Measurements from ENCODE around the gene LINGO4. TPM values are rescaled to one million over a fixed set of nuclear protein-coding genes. Genes with fewer than 3 reads are reported as not detected.

LINGO4 gene
- total RNA-seq, 1 experiment from 2014 or later: not detected

- Mint-ChIP-seq H3K4me1 (peaks cover 32% of the 10 kb centered on the region), H3K4me3 (0 out of 2 replicates have a peak overlapping the region, but pooled peaks have one; percentile 88), H3K36me3 (peaks cover 3% of the 10 kb centered on the region), H3K27ac (no peak overlapping the region), H3K27me3 (ENCODE audit: low read depth) (peaks cover 36% of the 10 kb centered on the region), H3K9me3 (no peaks in the 10 kb centered on the region)
- DNase-seq (ENCODE audit: low spot score) (no peak), ATAC-seq (no peak)
- TF ChIP-seq NFE2L1 (CRISPR knock-in tag; IDR thresholded peaks at IDR 0.05) (no peak), PRRX2 (CRISPR knock-in tag; IDR thresholded peaks at IDR 0.05) (no peak), FOXJ3 (CRISPR knock-in tag; IDR thresholded peaks at IDR 0.05; ENCODE audit: borderline replicate concordance) (no peak), TCF7 (CRISPR knock-in tag; IDR thresholded peaks at IDR 0.05; ENCODE audit: low read depth) (no peak), NFATC4 (CRISPR knock-in tag; IDR thresholded peaks at IDR 0.05) (no peak), ZNF281 (CRISPR knock-in tag; IDR thresholded peaks at IDR 0.05) (no peak), CTCF (IDR thresholded peaks at IDR 0.05) (no peak), ZNF423 (CRISPR knock-in tag; IDR thresholded peaks at IDR 0.05) (no peak), ELF4 (CRISPR knock-in tag; IDR thresholded peaks at IDR 0.05; ENCODE audit: low read depth) (no peak), AR (CRISPR knock-in tag; IDR thresholded peaks at IDR 0.05) (no peak), ETV6 (CRISPR knock-in tag; IDR thresholded peaks at IDR 0.05) (no peak), NR2C2 (CRISPR knock-in tag; IDR thresholded peaks at IDR 0.05) (no peak), NR3C1 (CRISPR knock-in tag; conservative IDR thresholded peaks at IDR 0.05; ENCODE audit: low read depth) (no peak), ZNF263 (CRISPR knock-in tag; IDR thresholded peaks at IDR 0.05; ENCODE audit: low read depth) (no peak)
- TF ChIP-seq, protein P1, sequence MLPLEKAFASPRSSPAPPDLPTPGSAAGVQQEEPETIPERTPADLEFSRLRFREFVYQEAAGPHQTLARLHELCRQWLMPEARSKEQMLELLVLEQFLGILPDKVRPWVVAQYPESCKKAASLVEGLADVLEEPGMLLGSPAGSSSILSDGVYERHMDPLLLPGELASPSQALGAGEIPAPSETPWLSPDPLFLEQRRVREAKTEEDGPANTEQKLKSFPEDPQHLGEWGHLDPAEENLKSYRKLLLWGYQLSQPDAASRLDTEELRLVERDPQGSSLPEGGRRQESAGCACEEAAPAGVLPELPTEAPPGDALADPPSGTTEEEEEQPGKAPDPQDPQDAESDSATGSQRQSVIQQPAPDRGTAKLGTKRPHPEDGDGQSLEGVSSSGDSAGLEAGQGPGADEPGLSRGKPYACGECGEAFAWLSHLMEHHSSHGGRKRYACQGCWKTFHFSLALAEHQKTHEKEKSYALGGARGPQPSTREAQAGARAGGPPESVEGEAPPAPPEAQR (CRISPR knock-in tag; IDR thresholded peaks at IDR 0.05): no peak
- TF ChIP-seq, protein P2, sequence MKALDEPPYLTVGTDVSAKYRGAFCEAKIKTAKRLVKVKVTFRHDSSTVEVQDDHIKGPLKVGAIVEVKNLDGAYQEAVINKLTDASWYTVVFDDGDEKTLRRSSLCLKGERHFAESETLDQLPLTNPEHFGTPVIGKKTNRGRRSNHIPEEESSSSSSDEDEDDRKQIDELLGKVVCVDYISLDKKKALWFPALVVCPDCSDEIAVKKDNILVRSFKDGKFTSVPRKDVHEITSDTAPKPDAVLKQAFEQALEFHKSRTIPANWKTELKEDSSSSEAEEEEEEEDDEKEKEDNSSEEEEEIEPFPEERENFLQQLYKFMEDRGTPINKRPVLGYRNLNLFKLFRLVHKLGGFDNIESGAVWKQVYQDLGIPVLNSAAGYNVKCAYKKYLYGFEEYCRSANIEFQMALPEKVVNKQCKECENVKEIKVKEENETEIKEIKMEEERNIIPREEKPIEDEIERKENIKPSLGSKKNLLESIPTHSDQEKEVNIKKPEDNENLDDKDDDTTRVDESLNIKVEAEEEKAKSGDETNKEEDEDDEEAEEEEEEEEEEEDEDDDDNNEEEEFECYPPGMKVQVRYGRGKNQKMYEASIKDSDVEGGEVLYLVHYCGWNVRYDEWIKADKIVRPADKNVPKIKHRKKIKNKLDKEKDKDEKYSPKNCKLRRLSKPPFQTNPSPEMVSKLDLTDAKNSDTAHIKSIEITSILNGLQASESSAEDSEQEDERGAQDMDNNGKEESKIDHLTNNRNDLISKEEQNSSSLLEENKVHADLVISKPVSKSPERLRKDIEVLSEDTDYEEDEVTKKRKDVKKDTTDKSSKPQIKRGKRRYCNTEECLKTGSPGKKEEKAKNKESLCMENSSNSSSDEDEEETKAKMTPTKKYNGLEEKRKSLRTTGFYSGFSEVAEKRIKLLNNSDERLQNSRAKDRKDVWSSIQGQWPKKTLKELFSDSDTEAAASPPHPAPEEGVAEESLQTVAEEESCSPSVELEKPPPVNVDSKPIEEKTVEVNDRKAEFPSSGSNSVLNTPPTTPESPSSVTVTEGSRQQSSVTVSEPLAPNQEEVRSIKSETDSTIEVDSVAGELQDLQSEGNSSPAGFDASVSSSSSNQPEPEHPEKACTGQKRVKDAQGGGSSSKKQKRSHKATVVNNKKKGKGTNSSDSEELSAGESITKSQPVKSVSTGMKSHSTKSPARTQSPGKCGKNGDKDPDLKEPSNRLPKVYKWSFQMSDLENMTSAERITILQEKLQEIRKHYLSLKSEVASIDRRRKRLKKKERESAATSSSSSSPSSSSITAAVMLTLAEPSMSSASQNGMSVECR (CRISPR knock-in tag; IDR thresholded peaks at IDR 0.05; ENCODE audit: borderline replicate concordance): no peak
- TF ChIP-seq, protein P3, sequence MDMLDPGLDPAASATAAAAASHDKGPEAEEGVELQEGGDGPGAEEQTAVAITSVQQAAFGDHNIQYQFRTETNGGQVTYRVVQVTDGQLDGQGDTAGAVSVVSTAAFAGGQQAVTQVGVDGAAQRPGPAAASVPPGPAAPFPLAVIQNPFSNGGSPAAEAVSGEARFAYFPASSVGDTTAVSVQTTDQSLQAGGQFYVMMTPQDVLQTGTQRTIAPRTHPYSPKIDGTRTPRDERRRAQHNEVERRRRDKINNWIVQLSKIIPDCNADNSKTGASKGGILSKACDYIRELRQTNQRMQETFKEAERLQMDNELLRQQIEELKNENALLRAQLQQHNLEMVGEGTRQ (CRISPR knock-in tag; IDR thresholded peaks at IDR 0.05): no peak
- TF ChIP-seq, protein P4, sequence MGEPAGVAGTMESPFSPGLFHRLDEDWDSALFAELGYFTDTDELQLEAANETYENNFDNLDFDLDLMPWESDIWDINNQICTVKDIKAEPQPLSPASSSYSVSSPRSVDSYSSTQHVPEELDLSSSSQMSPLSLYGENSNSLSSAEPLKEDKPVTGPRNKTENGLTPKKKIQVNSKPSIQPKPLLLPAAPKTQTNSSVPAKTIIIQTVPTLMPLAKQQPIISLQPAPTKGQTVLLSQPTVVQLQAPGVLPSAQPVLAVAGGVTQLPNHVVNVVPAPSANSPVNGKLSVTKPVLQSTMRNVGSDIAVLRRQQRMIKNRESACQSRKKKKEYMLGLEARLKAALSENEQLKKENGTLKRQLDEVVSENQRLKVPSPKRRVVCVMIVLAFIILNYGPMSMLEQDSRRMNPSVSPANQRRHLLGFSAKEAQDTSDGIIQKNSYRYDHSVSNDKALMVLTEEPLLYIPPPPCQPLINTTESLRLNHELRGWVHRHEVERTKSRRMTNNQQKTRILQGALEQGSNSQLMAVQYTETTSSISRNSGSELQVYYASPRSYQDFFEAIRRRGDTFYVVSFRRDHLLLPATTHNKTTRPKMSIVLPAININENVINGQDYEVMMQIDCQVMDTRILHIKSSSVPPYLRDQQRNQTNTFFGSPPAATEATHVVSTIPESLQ (CRISPR knock-in tag; IDR thresholded peaks at IDR 0.05): no peak
- TF ChIP-seq, protein P5, sequence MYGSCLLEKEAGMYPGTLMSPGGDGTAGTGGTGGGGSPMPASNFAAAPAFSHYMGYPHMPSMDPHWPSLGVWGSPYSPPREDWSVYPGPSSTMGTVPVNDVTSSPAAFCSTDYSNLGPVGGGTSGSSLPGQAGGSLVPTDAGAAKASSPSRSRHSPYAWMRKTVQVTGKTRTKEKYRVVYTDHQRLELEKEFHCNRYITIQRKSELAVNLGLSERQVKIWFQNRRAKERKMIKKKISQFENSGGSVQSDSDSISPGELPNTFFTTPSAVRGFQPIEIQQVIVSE (CRISPR knock-in tag; IDR thresholded peaks at IDR 0.05; ENCODE audit: borderline replicate concordance): no peak
- ChIA-PET CTCF (interaction anchor here (1.2 to 2.1 kb wide), 2 partner anchors 11 to 160 kb away, joined by 4 to 17 read pairs; no protein-coding TSS in a partner anchor), POLR2A (interaction anchor here (2.1 kb wide), 1 partner anchor 40 kb away, joined by 6 read pairs; no protein-coding TSS in a partner anchor)
Observed at GRCh38 chr1:151841141-151841540, 35.9 kb upstream of the LINGO4 start.
